Skeletal muscle cell (primary cell): Measurements from ENCODE around the gene MINDY4.
A peak's percentile ranks its signal among the peaks of the same experiment; 100 is the strongest.

ENCODE experiments used
- DNase-seq: peaks from one replicate; pipeline ENCODE4 v3.0.0-alpha.2; 2010; ENCODE audit warnings: low read depth
- H3K4me3 ChIP-seq: 2 replicates; pipeline ENCODE4 v1.5.1; 2011; ENCODE audit warnings: low read depth, mild to moderate bottlenecking, control low read depth, low read length, moderate library complexity

MINDY4 gene

GRCh38 chr7:30863706-30864035 lies 92.5 kb downstream of the MINDY4 start:
- DNase-seq: peak; percentile 17
- no peak overlapping the region for H3K4me3 ChIP-seq

- DNase-seq: no peak
- no peak overlapping the region for H3K4me3 ChIP-seq
Observed at GRCh38 chr7:30864101-30864500, 92.9 kb downstream of the MINDY4 start.

GRCh38 chr7:30865076-30865475 lies 93.9 kb downstream of the MINDY4 start:
- DNase-seq: no peak
- H3K4me3 ChIP-seq: no peak overlapping the region

- DNase-seq: no peak
- H3K4me3 ChIP-seq: no peak overlapping the region
Observed at GRCh38 chr7:30865821-30866220, 94.6 kb downstream of the MINDY4 start.

- no peak for DNase-seq
- no peak overlapping the region for H3K4me3 ChIP-seq
Observed at GRCh38 chr7:30866939-30867338, 95.7 kb downstream of the MINDY4 start.

GRCh38 chr7:30867483-30867882 lies 96.3 kb downstream of the MINDY4 start:
- no peak overlapping the region for H3K4me3 ChIP-seq
- no peak for DNase-seq

- no peak for DNase-seq
- H3K4me3 ChIP-seq: no peak overlapping the region
Observed at GRCh38 chr7:30869794-30870611, 98.8 kb downstream of the MINDY4 start.

- DNase-seq: no peak
- no peak overlapping the region for H3K4me3 ChIP-seq
Observed at GRCh38 chr7:30870821-30871518, 99.8 kb downstream of the MINDY4 start.

GRCh38 chr7:30871655-30872054 lies 100.4 kb downstream of the MINDY4 start:
- no peak for DNase-seq
- H3K4me3 ChIP-seq: no peak overlapping the region

- no peak overlapping the region for H3K4me3 ChIP-seq
- DNase-seq: no peak
Observed at GRCh38 chr7:30873207-30873606, 102.0 kb downstream of the MINDY4 start.

GRCh38 chr7:30873656-30874055 lies 102.4 kb downstream of the MINDY4 start:
- no peak for DNase-seq
- no peak overlapping the region for H3K4me3 ChIP-seq

GRCh38 chr7:30874656-30875302 lies 103.6 kb downstream of the MINDY4 start:
- DNase-seq: no peak
- H3K4me3 ChIP-seq: no peak overlapping the region

- H3K4me3 ChIP-seq: no peak overlapping the region
- no peak for DNase-seq
Observed at GRCh38 chr7:30877015-30877769, 106.0 kb downstream of the MINDY4 start.

- H3K4me3 ChIP-seq: no peak overlapping the region
- no peak for DNase-seq
Observed at GRCh38 chr7:30877993-30878392, 106.8 kb downstream of the MINDY4 start.

GRCh38 chr7:30879139-30880124 lies 108.2 kb downstream of the MINDY4 start:
- no peak for DNase-seq
- H3K4me3 ChIP-seq: no peak overlapping the region

- DNase-seq: no peak
- H3K4me3 ChIP-seq: no peak overlapping the region
Observed at GRCh38 chr7:30880125-30880720, 109.0 kb downstream of the MINDY4 start.

- no peak for DNase-seq
- no peak overlapping the region for H3K4me3 ChIP-seq
Observed at GRCh38 chr7:30880941-30881340, 109.7 kb downstream of the MINDY4 start.

- DNase-seq: no peak
- H3K4me3 ChIP-seq: no peak overlapping the region
Observed at GRCh38 chr7:30881448-30881847, 110.2 kb downstream of the MINDY4 start.
